Measurements from ENCODE around the gene SULT2B1.

DNA sequence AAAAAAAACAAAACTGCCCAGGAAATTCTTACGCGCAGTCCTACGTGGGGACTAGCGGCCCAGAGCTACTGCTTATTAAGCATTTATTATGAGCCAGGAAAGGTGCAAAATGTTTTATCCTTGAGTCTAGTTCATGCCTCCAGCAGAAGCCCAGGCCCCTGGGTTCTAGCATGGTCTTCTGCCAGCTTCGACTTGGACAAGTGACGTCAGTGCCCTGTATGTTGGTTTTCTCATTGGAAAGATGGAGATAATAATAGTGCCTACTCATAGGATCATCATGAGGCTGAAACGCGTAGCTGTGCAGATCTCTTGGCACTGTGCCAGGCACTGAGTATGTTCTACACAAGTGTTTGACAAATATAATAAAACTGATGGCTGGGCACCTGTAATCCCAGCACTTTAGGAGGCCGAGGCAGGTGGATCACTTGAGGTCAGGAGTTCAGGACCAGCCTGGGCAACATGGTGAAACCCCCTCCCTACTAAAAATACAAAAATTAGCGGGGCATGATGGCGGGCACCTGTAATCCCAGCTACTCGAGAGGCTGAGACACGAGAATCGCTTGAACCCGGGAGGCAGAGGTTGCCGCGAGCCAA lies 12.4 kb upstream of the SULT2B1 start:
- TF ChIP-seq, protein P1, sequence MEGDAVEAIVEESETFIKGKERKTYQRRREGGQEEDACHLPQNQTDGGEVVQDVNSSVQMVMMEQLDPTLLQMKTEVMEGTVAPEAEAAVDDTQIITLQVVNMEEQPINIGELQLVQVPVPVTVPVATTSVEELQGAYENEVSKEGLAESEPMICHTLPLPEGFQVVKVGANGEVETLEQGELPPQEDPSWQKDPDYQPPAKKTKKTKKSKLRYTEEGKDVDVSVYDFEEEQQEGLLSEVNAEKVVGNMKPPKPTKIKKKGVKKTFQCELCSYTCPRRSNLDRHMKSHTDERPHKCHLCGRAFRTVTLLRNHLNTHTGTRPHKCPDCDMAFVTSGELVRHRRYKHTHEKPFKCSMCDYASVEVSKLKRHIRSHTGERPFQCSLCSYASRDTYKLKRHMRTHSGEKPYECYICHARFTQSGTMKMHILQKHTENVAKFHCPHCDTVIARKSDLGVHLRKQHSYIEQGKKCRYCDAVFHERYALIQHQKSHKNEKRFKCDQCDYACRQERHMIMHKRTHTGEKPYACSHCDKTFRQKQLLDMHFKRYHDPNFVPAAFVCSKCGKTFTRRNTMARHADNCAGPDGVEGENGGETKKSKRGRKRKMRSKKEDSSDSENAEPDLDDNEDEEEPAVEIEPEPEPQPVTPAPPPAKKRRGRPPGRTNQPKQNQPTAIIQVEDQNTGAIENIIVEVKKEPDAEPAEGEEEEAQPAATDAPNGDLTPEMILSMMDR (IDR thresholded peaks at IDR 0.05) = no peak
- no peak for TF ChIP-seq POLR2A (IDR thresholded peaks at IDR 0.05)
